ENCODE measurements around the gene C14orf132.
"Not testable (repeated sequence)": the region's sequence is repeated elsewhere in the genome, so short reads cannot be mapped to it uniquely, and the experiment has no call there.

Gene C14orf132

GRCh38 chr14:96071561-96071960 lies 32.4 kb downstream of the C14orf132 start:
- CTCF ChIA-PET = interaction anchor here (0.5 to 0.6 kb wide), 2 partner anchors 75 to 400 kb away, joined by 3 read pairs; no protein-coding TSS in a partner anchor
- DNase-seq (ENCODE audit: low spot score) = no peak
- POLR2A ChIA-PET (ENCODE audit: low non-redundant PET) = no interaction called here
- H3K27ac ChIP-seq = no peak overlapping the region
- TF ChIP-seq CTCF (conservative IDR thresholded peaks at IDR 0.05; ENCODE audit: low read depth) = no peak

GRCh38 chr14:96072076-96072475 lies 32.9 kb downstream of the C14orf132 start:
- ChIA-PET POLR2A (ENCODE audit: low non-redundant PET) (no interaction called here), CTCF (interaction anchor here (0.5 kb wide), 1 partner anchor 68 kb away, joined by 3 read pairs; no protein-coding TSS in a partner anchor)
- no peak for DNase-seq (ENCODE audit: low spot score)
- no peak overlapping the region for H3K27ac ChIP-seq
- TF ChIP-seq CTCF (conservative IDR thresholded peaks at IDR 0.05; ENCODE audit: low read depth) = no peak

- ChIA-PET POLR2A (ENCODE audit: low non-redundant PET) (no interaction called here), CTCF (interaction anchor here (0.5 kb wide), 1 partner anchor 69 kb away, joined by 3 read pairs; no protein-coding TSS in a partner anchor)
- H3K27ac ChIP-seq = no peak overlapping the region
- no peak for TF ChIP-seq CTCF (conservative IDR thresholded peaks at IDR 0.05; ENCODE audit: low read depth)
- no peak for DNase-seq (ENCODE audit: low spot score)
Observed at GRCh38 chr14:96072746-96073145, 33.6 kb downstream of the C14orf132 start.

GRCh38 chr14:96073260-96074039 lies 34.3 kb downstream of the C14orf132 start:
- POLR2A ChIA-PET (ENCODE audit: low non-redundant PET); CTCF ChIA-PET; H3K27ac ChIP-seq; DNase-seq (ENCODE audit: low spot score): not testable (repeated sequence)

- TF ChIP-seq CTCF (conservative IDR thresholded peaks at IDR 0.05; ENCODE audit: low read depth) = no peak
- POLR2A ChIA-PET (ENCODE audit: low non-redundant PET) = no interaction called here
- DNase-seq (ENCODE audit: low spot score) = peak; percentile 68
- peak overlapping the region; percentile 79 for H3K27ac ChIP-seq
- CTCF ChIA-PET = interaction anchor here (1.2 to 1.8 kb wide), 3 partner anchors 9 to 21 kb away, joined by 3 to 9 read pairs (median 5); no protein-coding TSS in a partner anchor
Observed at GRCh38 chr14:96077983-96078624, 38.9 kb downstream of the C14orf132 start.

GRCh38 chr14:96078625-96079016 lies 39.5 kb downstream of the C14orf132 start:
- peak overlapping the region; percentile 79 for H3K27ac ChIP-seq
- DNase-seq (ENCODE audit: low spot score) = no peak
- TF ChIP-seq CTCF (conservative IDR thresholded peaks at IDR 0.05; ENCODE audit: low read depth) = no peak
- ChIA-PET POLR2A (ENCODE audit: low non-redundant PET) (no interaction called here), CTCF (interaction anchor here (1.4 to 1.8 kb wide), 2 partner anchors 8 to 20 kb away, joined by 5 to 9 read pairs; no protein-coding TSS in a partner anchor)

- TF ChIP-seq CTCF (conservative IDR thresholded peaks at IDR 0.05; ENCODE audit: low read depth) = no peak
- ChIA-PET POLR2A (ENCODE audit: low non-redundant PET) (no interaction called here), CTCF (interaction anchor here (1.4 to 1.8 kb wide), 2 partner anchors 8 to 19 kb away, joined by 5 to 9 read pairs; no protein-coding TSS in a partner anchor)
- DNase-seq (ENCODE audit: low spot score) = no peak
- H3K27ac ChIP-seq = peak overlapping the region; percentile 79
Observed at GRCh38 chr14:96079066-96079465, 39.9 kb downstream of the C14orf132 start.
